GM12878 (cell line): Measurements from ENCODE around the gene CARD9. TPM values are rescaled to one million over a fixed set of nuclear protein-coding genes. Genes with fewer than 3 reads are reported as not detected.
A peak's percentile ranks its signal among the peaks of the same experiment; 100 is the strongest.

ENCODE experiments used
- BCLAF1 ChIP-seq: fragments of 450-650 bp; IDR thresholded peaks from 2 replicates; pipeline ENCODE4 v1.6.1; 2017; ENCODE audit warnings: antibody characterized with exemption, mild to moderate bottlenecking, moderate library complexity
- BRCA1 ChIP-seq: IDR thresholded peaks from 2 replicates; pipeline ENCODE4 v1.6.1; 2011; ENCODE audit warnings: low read depth, low read length, improper control_type of control experiment
- CEBPB ChIP-seq, 2 experiments: fragments of 150-350 bp in 1 of 2; IDR thresholded peaks; 2 replicates each; pipeline ENCODE4 v1.6.1; 2012 to 2014; ENCODE audit warnings: low read depth in 2 of 2, low read length in 2 of 2, borderline replicate concordance in 1 of 2, inconsistent platforms in 1 of 2
- CEBPZ ChIP-seq: fragments of 150-350 bp; IDR thresholded peaks from 2 replicates; pipeline ENCODE4 v1.6.1; 2016; ENCODE audit warnings: low read depth, low read length
- E2F4 ChIP-seq: IDR thresholded peaks from 2 replicates; pipeline ENCODE4 v1.6.1; 2012; ENCODE audit warnings: low read depth, low read length, improper control_type of control experiment
- ETV6 ChIP-seq, 2 experiments: fragments of 450-650 bp in 1 of 2; IDR thresholded peaks in 1 of 2; conservative IDR thresholded peaks in 1 of 2; 2 replicates each; pipeline ENCODE4 v1.6.1; 2014; ENCODE audit warnings: antibody characterized with exemption in 1 of 2, borderline replicate concordance in 1 of 2, low read depth in 1 of 2, mild to moderate bottlenecking in 1 of 2, moderate library complexity in 1 of 2
- EZH2 ChIP-seq: IDR thresholded peaks from 2 replicates; pipeline ENCODE4 v1.6.1; 2012; ENCODE audit warnings: low read depth, mild to moderate bottlenecking, control low read depth, inconsistent platforms, low read length, borderline replicate concordance; ENCODE audit not compliant: control insufficient read depth
- FOXK2 ChIP-seq: fragments of 450-650 bp; IDR thresholded peaks from 2 replicates; pipeline ENCODE4 v1.6.1; 2017; ENCODE audit warnings: mild to moderate bottlenecking, moderate library complexity
- IKZF1 ChIP-seq: fragments of 450-650 bp; conservative IDR thresholded peaks from 2 replicates; pipeline ENCODE4 v1.6.1; 2017; ENCODE audit warnings: antibody characterized with exemption, mild to moderate bottlenecking
- LARP7 ChIP-seq: fragments of 450-650 bp; IDR thresholded peaks from 2 replicates; pipeline ENCODE4 v1.6.1; 2017; ENCODE audit warnings: mild to moderate bottlenecking
- MYB ChIP-seq: fragments of 150-350 bp; IDR thresholded peaks from 2 replicates; pipeline ENCODE4 v1.6.1; 2014; ENCODE audit warnings: mild to moderate bottlenecking, low read depth, low read length, borderline replicate concordance
- NFXL1 ChIP-seq: fragments of 450-650 bp; IDR thresholded peaks from 2 replicates; pipeline ENCODE4 v1.6.1; 2017; ENCODE audit warnings: antibody characterized with exemption, mild to moderate bottlenecking, borderline replicate concordance
- PAX5 ChIP-seq: IDR thresholded peaks from 2 replicates; pipeline ENCODE4 v1.6.1; 2011; ENCODE audit warnings: low read depth, low read length, borderline replicate concordance
- PML ChIP-seq: IDR thresholded peaks from 2 replicates; pipeline ENCODE4 v1.6.1; 2012; ENCODE audit warnings: low read length, inconsistent platforms
- RAD51 ChIP-seq: fragments of 450-650 bp; IDR thresholded peaks from 2 replicates; pipeline ENCODE4 v1.6.1; 2016; ENCODE audit warnings: moderate library complexity, mild to moderate bottlenecking, inconsistent platforms
- RBBP5 ChIP-seq: fragments of 200-600 bp; sonication (generic); conservative IDR thresholded peaks from 2 replicates; pipeline ENCODE4 v1.6.1; 2016
- RCOR1 ChIP-seq: conservative IDR thresholded peaks from 2 replicates; pipeline ENCODE4 v1.6.1; 2012; ENCODE audit warnings: low read depth, low read length, improper control_type of control experiment
- polyA plus RNA-seq, 11 experiments: library from polyadenylated mRNA; depleted of rRNA in 4 of 11; unstranded in 6 of 11; stranded (reverse) in 5 of 11; fragments of >200 nt; fragmentation: Nextera tagmentation in 4 of 11; fragmentation: Illumina TruSeq in 1 of 11; extraction: Ambion mirVana in 4 of 11; extraction: Trizol in 1 of 11; gene quantifications; 1 replicate in 1 of 11; 2 replicates in 10 of 11; pipeline versions ENCODE4 v1.2.1 to v1.2.3, GENCODE V29; 2011 to 2016; ENCODE audit warnings: inconsistent platforms in 2 of 11, missing spikeins in 2 of 11, low read depth in 1 of 11
- total RNA-seq, 4 experiments: library from RNA; depleted of rRNA in 3 of 4; stranded (reverse); fragments of >200 nt in 3 of 4; fragmentation: Illumina TruSeq in 1 of 4; extraction: Trizol in 1 of 4; gene quantifications; 2 replicates each; pipeline versions ENCODE4 v1.2.1 to v1.2.3, GENCODE V29; 2013 to 2021

CARD9 gene
- total and polyA plus RNA-seq, 10 of the 15 experiments (the other 5 are each of a cell fraction or from before 2014, with no cell fraction given): 0.11 to 4.9 (median 1.8) TPM; not detected in 1

GRCh38 chr9:136400038-136400834, 26.8 kb upstream of the CARD9 start, which contains the start of gene SNAPC4 (continued):
- TF ChIP-seq PAX5 (no peak), FOXK2 (no peak), RBBP5 (no peak), CEBPZ (no peak), ETV6 (conservative IDR thresholded peaks at IDR 0.05 in 1 of 2, IDR thresholded peaks at IDR 0.05 in 1 of 2; ENCODE audit: borderline replicate concordance in 1 of 2, low read depth in 1 of 2) (no peak), BCLAF1 (0 out of 2 replicates have a peak, but pooled peaks have one; percentile 2), BRCA1 (no peak), RCOR1 (peak; percentile 71; the same call in 1 of the 2 replicates), CEBPB (IDR thresholded peaks at IDR 0.05; ENCODE audit: borderline replicate concordance in 1 of 2, low read depth in 2 of 2, low read length in 2 of 2) (no peak), MYB (no peak), PML (no peak), E2F4 (no peak), EZH2 (no peak), RAD51 (no peak), NFXL1 (0 out of 2 replicates have a peak, but pooled peaks have one; percentile 16), LARP7 (peak; percentile 97), IKZF1 (peak; percentile 80; the same call in 1 of the 2 replicates)
